Psoas muscle (tissue), 8 donors: Measurements from ENCODE around the gene MRPL10. TPM values are rescaled to one million over a fixed set of nuclear protein-coding genes. Genes with fewer than 3 reads are reported as not detected.

Experiments
- ATAC-seq, 4 donors: fragments of 200-7000 bp; cut with Tn5 transposase; one replicate each; pipeline ENCODE4 v1.9.1; 2020; ENCODE audit warnings: moderate library complexity in 3 of 4, mild to moderate bottlenecking in 2 of 4
- DNase-seq, 2 donors: peaks; one replicate each; pipeline ENCODE4 v3.0.0-alpha.2; 2020
- H3K27ac ChIP-seq: fragments of 200-600 bp; one replicate; pipeline ENCODE4 v1.8.0; 2022
- H3K27me3 ChIP-seq, 3 donors: fragments of 200-600 bp in 1 of 3; one replicate each; pipeline versions ENCODE4 v1.6.1 to v1.8.0; 2013 to 2022; ENCODE audit warnings: low read length in 2 of 3, mild to moderate bottlenecking in 2 of 3, moderate library complexity in 1 of 3; ENCODE audit not compliant: insufficient read depth in 3 of 3
- H3K36me3 ChIP-seq, 2 donors: fragments of 200-600 bp in 1 of 2; one replicate each; pipeline versions ENCODE4 v1.6.1 to v1.8.0; 2013 to 2022; ENCODE audit warnings: low read depth in 1 of 2, mild to moderate bottlenecking in 1 of 2, moderate library complexity in 1 of 2; ENCODE audit not compliant: insufficient read depth in 1 of 2
- H3K4me1 ChIP-seq: fragments of 200-600 bp; one replicate; pipeline ENCODE4 v1.8.0; 2022
- H3K4me3 ChIP-seq: fragments of 200-600 bp; one replicate; pipeline ENCODE4 v1.8.0; 2022; ENCODE audit warnings: mild to moderate bottlenecking
- H3K9me3 ChIP-seq: fragments of 200-600 bp; one replicate; pipeline ENCODE4 v1.8.0; 2022
- WGBS, 3 donors: extraction: QIAGEN DNeasy Blood & Tissue Kit; methylation state at CpG; one replicate each; pipeline versions ENCODE4 v1.1.6 to v1.1.7; 2013; 5-methylcytosine and 5-hydroxymethylcytosine counted together
- intact Hi-C, 2 donors: fragments of 100-400 bp; cut with DNase I; formaldehyde crosslinking; loops; one replicate each; pipeline versions ENCODE4 v1.11.0 to v1.14.2; 2022
- polyA plus RNA-seq, 3 donors: library from polyadenylated mRNA; stranded (reverse); fragments of 200-250 nt; gene quantifications; one replicate each; pipeline ENCODE4 v1.2.3, GENCODE V29; 2013
- total RNA-seq, 4 donors: library from RNA; stranded (reverse); fragmentation: NEBNext Ultra II Directional in 2 of 4; extraction: Animal tissue kit (Norgen Biotek cat#: 25700) in 2 of 4; gene quantifications; one replicate each; pipeline versions ENCODE4 v1.2.1 to v1.2.4, GENCODE V29; 2021 to 2023
- TF ChIP-seq, protein P1 (sequence below): fragments of 200-600 bp; IDR thresholded peaks from one replicate; pipeline ENCODE4 v1.8.0; 2022; ENCODE audit warnings: antibody characterized with exemption
- donor health status: healthy with polysubstance abuse.
- donor health status: DM: no; HTN: no; CAD: no; lungs with moderate emphysema.
- donor health status: Bipolar disorder and iron deficiency.
- donor health status: healthy.
- donor health status: DM: yes; HTN: yes; CAD: no.
- donor health status: DM: no; HTN: no; CAD: no.
- donor health status: DM: no; HTN: no; CAD: no.
- donor health status: DM: yes; HTN: yes; CAD: no.

Gene MRPL10
- total and polyA plus RNA-seq, 7 donors: 37.8 to 78.6 (median 47.0) TPM

DNA sequence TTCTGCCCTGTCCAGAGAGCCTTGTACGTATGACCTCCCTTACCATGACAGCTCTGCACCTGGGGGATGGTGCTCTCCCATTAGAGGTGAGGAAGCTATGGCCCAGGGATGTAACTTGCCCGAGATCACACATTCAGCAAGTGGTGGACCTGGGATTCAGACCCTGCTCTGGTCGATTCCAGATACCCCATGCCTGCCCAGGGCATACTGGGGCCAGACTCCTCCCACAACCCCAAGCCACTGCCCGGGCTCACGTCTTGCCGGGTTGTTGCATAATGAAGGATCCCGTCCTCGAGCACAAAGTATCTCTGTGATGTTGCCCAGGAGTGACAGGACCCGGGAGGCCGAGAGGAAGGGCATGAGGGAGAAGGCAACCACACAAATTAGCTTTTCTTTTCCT is 11.9 kb downstream of the MRPL10 start:
- Histone ChIP-seq H3K9me3 (no peaks in the 10 kb centered on the region), H3K4me1 (peaks cover 21% of the 10 kb centered on the region), H3K27ac (peak overlapping the region; percentile 92), H3K36me3 (peaks cover 0 to 68% of the 10 kb centered on the region in 2 donors), H3K4me3 (peak overlapping the region; percentile 84), H3K27me3 (no peaks in the 10 kb centered on the region)
- TF ChIP-seq, protein P1, sequence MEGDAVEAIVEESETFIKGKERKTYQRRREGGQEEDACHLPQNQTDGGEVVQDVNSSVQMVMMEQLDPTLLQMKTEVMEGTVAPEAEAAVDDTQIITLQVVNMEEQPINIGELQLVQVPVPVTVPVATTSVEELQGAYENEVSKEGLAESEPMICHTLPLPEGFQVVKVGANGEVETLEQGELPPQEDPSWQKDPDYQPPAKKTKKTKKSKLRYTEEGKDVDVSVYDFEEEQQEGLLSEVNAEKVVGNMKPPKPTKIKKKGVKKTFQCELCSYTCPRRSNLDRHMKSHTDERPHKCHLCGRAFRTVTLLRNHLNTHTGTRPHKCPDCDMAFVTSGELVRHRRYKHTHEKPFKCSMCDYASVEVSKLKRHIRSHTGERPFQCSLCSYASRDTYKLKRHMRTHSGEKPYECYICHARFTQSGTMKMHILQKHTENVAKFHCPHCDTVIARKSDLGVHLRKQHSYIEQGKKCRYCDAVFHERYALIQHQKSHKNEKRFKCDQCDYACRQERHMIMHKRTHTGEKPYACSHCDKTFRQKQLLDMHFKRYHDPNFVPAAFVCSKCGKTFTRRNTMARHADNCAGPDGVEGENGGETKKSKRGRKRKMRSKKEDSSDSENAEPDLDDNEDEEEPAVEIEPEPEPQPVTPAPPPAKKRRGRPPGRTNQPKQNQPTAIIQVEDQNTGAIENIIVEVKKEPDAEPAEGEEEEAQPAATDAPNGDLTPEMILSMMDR: no peak
- DNase-seq: peak in 1 of 2 donors; percentile 51
- intact Hi-C loops: no loop called here
- 44 to 74% (median 51%) methylated on average over 10 of the region's 10 CpGs for WGBS, 3 donors
- ATAC-seq: no peak

DNA sequence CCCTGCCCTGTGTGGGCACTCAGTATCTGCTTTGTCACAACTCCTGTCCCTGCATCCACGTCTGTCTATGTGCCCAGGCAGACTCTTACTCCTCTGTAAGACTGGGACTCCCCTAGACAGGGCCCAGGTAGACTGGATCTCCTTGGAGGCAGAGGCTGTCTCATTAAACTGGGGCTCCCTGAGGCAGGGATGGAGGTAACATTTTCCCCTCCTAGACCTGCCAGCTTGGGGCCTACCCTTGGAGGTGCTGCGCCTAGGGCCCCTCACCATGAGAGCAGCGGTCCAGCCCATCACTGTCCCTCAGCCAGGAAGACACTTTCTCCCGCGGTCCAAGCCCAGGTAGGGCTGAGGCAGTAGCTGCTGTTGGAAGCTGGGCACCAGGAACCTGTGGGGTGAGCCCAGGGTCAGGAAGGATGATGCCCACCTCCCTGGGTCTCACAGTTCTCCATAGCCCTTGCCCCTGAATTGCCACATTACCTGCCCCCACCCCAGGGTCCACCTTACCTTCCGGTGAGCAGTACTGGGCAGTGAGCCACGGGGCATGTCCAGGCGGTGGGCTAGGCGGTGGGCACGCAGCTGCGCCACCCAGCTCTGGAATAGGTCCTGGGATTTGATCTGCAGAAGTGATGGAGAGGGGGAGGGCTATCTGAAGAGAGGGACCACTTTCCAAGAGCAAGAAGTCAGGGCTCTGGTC is 13.2 kb downstream of the MRPL10 start:
- Histone ChIP-seq H3K27me3 (no peaks in the 10 kb centered on the region), H3K9me3 (no peaks in the 10 kb centered on the region), H3K36me3 (peaks cover 0 to 68% of the 10 kb centered on the region in 2 donors), H3K27ac (no peak overlapping the region), H3K4me3 (no peak overlapping the region), H3K4me1 (peaks cover 21% of the 10 kb centered on the region)
- WGBS, 3 donors: 90 to 94% (median 93%) methylated on average over 11 of the region's 11 CpGs
- ATAC-seq (no peak), DNase-seq (no peak)
- intact Hi-C loops: no loop called here
- TF ChIP-seq, protein P1: no peak

DNA sequence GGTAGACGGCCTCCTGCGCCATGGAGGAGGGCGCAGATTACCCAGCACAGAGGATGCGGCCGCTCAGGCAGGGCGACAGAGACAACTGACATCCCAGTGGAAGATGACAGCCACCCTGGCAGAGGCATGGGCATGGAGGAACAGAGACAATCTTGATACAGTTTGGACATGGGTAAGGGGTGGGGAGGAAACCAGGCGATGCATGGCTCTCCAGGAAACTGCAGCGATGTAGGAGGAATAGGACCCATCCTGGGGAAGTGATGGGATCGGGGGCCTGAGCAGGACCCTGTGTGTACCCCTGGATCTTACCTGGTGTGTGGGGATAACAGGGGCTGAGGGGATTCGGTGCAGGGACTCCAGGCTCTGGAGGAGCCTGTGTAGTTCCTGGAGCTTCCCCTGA is 14.4 kb downstream of the MRPL10 start:
- Histone ChIP-seq H3K4me3 (no peak overlapping the region), H3K27ac (no peak overlapping the region), H3K9me3 (no peaks in the 10 kb centered on the region), H3K27me3 (no peaks in the 10 kb centered on the region), H3K36me3 (peaks cover 0 to 76% of the 10 kb centered on the region in 2 donors), H3K4me1 (peaks cover 14% of the 10 kb centered on the region)
- DNase-seq (no peak), ATAC-seq (no peak)
- TF ChIP-seq, protein P1: no peak
- intact Hi-C loops: no loop called here
- WGBS, 3 donors: 95 to 96% (median 96%) methylated on average over 10 of the region's 10 CpGs

DNA sequence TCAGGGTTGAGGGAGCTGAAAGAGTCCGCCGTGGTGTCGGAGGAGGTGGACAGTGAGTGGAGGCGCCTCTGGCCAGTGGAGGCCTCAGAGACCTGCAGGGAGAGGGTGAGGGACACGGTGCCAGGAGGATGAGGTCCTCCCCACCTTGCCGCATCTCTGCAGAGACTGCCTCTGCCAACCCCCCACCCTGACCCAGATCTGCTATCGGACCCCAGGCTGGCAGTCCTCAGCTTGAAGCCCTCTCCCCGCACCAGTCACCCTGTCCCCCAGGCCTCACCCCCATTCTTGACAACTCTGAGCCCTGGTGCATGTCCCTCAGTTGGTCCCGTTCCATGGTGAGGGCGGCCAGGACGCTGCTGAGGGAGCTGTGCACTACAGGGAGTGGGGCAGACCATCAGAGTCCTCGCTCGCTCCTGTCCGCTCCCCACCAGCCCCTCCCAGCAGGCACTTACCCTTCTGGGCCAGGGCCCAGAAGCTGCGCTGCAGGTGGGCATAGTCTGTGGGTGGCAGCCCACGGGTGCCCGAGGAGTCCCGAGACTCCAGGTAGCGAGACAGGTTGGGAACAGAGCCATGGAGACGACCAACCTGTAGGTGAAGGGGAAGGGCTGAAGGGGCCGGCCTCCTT is 15.1 kb downstream of the MRPL10 start:
- Histone ChIP-seq H3K9me3 (no peaks in the 10 kb centered on the region), H3K27ac (no peak overlapping the region), H3K27me3 (no peaks in the 10 kb centered on the region), H3K36me3 (peaks cover 0 to 80% of the 10 kb centered on the region in 2 donors), H3K4me3 (no peak overlapping the region), H3K4me1 (peaks cover 17% of the 10 kb centered on the region)
- intact Hi-C loops: no loop called here
- ATAC-seq (no peak), DNase-seq (no peak)
- WGBS, 3 donors: 90 to 93% (median 90%) methylated on average over 20 to 21 of the region's 21 CpGs
- TF ChIP-seq, protein P1: no peak
